Neuronal stem cell (in vitro differentiated cells): ENCODE measurements around the gene TRNAU1AP.
"Not testable (repeated sequence)": the region's sequence is repeated elsewhere in the genome, so short reads cannot be mapped to it uniquely, and the experiment has no call there.

Source experiments
- DNase-seq: peaks from one replicate; pipeline ENCODE4 v3.0.0-alpha.2; 2013; ENCODE audit warnings: low spot score
- H2AFZ ChIP-seq: one replicate; pipeline ENCODE4 v1.6.1; 2013; ENCODE audit warnings: mild to moderate bottlenecking, low read length, inconsistent platforms
- H2AK5ac ChIP-seq: 2 replicates; pipeline ENCODE4 v1.6.1; 2013; ENCODE audit warnings: low read depth, mild to moderate bottlenecking, inconsistent platforms, low read length, moderate library complexity, mixed read lengths
- H2BK120ac ChIP-seq: 2 replicates; pipeline ENCODE4 v1.6.1; 2013; ENCODE audit warnings: low read depth, mild to moderate bottlenecking, inconsistent platforms, low read length, moderate library complexity, mixed read lengths
- H2BK12ac ChIP-seq: one replicate; pipeline ENCODE4 v1.6.1; 2013; ENCODE audit warnings: low read length, inconsistent platforms
- H2BK15ac ChIP-seq: 2 replicates; pipeline ENCODE4 v1.6.1; 2013; ENCODE audit warnings: mild to moderate bottlenecking, low read length, inconsistent platforms, mixed read lengths
- H2BK5ac ChIP-seq: one replicate; pipeline ENCODE4 v1.6.1; 2013; ENCODE audit warnings: inconsistent platforms, mild to moderate bottlenecking, low read length, moderate library complexity
- H3K14ac ChIP-seq: one replicate; pipeline ENCODE4 v1.6.1; 2013; ENCODE audit warnings: low read length, inconsistent platforms
- H3K18ac ChIP-seq: 2 replicates; pipeline ENCODE4 v1.6.1; 2013; ENCODE audit warnings: low read length, inconsistent platforms
- H3K23ac ChIP-seq: 2 replicates; pipeline ENCODE4 v1.6.1; 2013; ENCODE audit warnings: low read depth, mild to moderate bottlenecking, mixed read lengths, low read length, inconsistent platforms; ENCODE audit not compliant: poor library complexity
- H3K27ac ChIP-seq: replicated peaks from 3 replicates; pipeline ENCODE4 v1.5.1; 2013; ENCODE audit warnings: low read length, inconsistent platforms
- H3K27me3 ChIP-seq, 3 experiments: 2 replicates each; pipeline ENCODE4 v1.6.1; 2013; ENCODE audit warnings: low read length in 3 of 3, mild to moderate bottlenecking in 2 of 3, inconsistent platforms in 1 of 3, low read depth in 1 of 3, mixed read lengths in 1 of 3, moderate library complexity in 1 of 3; ENCODE audit not compliant: control insufficient read depth in 3 of 3, insufficient read depth in 3 of 3
- H3K36me3 ChIP-seq, 2 donors: replicated peaks in 1 of 2; 2 replicates each; pipeline ENCODE4 v1.6.1; 2013; ENCODE audit warnings: low read length in 2 of 2; ENCODE audit not compliant: control insufficient read depth in 2 of 2, insufficient read depth in 2 of 2
- H3K4ac ChIP-seq: 2 replicates; pipeline ENCODE4 v1.6.1; 2013; ENCODE audit warnings: inconsistent platforms, mild to moderate bottlenecking, low read length, moderate library complexity
- H3K4me1 ChIP-seq, 2 donors: 1 replicate in 1 of 2; 2 replicates in 1 of 2; pipeline ENCODE4 v1.6.1; 2013; ENCODE audit warnings: low read length in 2 of 2, low read depth in 1 of 2; ENCODE audit not compliant: control insufficient read depth in 2 of 2, insufficient read depth in 1 of 2
- H3K4me2 ChIP-seq: one replicate; pipeline ENCODE4 v1.6.1; 2013; ENCODE audit warnings: mild to moderate bottlenecking, low read length, inconsistent platforms; ENCODE audit not compliant: insufficient read depth, poor library complexity, severe bottlenecking
- H3K4me3 ChIP-seq, 2 donors: 2 replicates each; pipeline ENCODE4 v1.5.1; 2013; ENCODE audit warnings: low read length in 2 of 2, mild to moderate bottlenecking in 2 of 2, inconsistent platforms in 1 of 2, moderate library complexity in 1 of 2
- H3K79me1 ChIP-seq: one replicate; pipeline ENCODE4 v1.6.1; 2013; ENCODE audit warnings: low read depth, mild to moderate bottlenecking, inconsistent platforms, low read length, moderate library complexity
- H3K9ac ChIP-seq: one replicate; pipeline ENCODE4 v1.6.1; 2013; ENCODE audit warnings: mild to moderate bottlenecking, low read depth, low read length, inconsistent platforms; ENCODE audit not compliant: poor library complexity
- H3K9me3 ChIP-seq, 2 donors: replicated peaks in 1 of 2; 2 replicates each; pipeline versions ENCODE3 to v1.6.1; 2013; ENCODE audit warnings: low read length in 2 of 2, mild to moderate bottlenecking in 2 of 2, inconsistent platforms in 1 of 2, low read depth in 1 of 2, mixed read lengths in 1 of 2, moderate library complexity in 1 of 2; ENCODE audit not compliant: control insufficient read depth in 2 of 2, insufficient read depth in 1 of 2
- H4K8ac ChIP-seq: one replicate; pipeline ENCODE4 v1.6.1; 2013; ENCODE audit warnings: low read depth, mild to moderate bottlenecking, inconsistent platforms, low read length, moderate library complexity
- H4K91ac ChIP-seq: one replicate; pipeline ENCODE4 v1.6.1; 2013; ENCODE audit warnings: low read length, low read depth, mild to moderate bottlenecking, inconsistent platforms; ENCODE audit not compliant: poor library complexity
- WGBS, 2 donors: extraction: QIAGEN DNeasy Blood & Tissue Kit; methylation state at CpG; one replicate each; pipeline ENCODE4 v1.1.7; 2013; ENCODE audit warnings: missing lambda C conversion rate in 2 of 2, mixed read lengths in 1 of 2; ENCODE audit not compliant: insufficient read length in 2 of 2, insufficient replicate concordance in 1 of 2; ENCODE audit errors: extremely low coverage in 2 of 2; 5-methylcytosine and 5-hydroxymethylcytosine counted together

The TRNAU1AP gene

DNA sequence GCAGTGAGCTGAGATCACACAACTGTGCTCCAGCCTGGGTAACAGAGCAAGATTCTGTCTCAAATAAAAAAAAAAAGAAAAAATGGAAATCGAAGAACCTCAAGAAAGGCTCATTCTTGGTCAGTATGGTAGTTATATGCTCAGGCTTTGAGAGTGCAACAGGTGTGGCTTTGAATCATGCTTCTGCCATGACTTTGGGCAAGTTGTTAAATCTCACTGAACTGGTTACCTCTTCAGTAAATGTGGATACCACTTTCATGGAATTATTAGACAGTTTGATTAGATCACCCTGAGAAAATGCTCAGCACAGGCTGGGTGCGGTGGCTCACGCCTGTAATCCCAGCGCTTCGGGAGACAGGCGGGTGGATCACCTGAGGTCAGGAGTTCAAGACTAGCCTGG lies 12.8 kb downstream of the TRNAU1AP start:
- no peak overlapping the region for H2BK120ac ChIP-seq
- no peak overlapping the region for H2BK15ac ChIP-seq
- H3K79me1 ChIP-seq, result no peaks in the 10 kb centered on the region
- no peak overlapping the region for H3K9ac ChIP-seq
- no peaks in the 10 kb centered on the region for H3K9me3 ChIP-seq
- no peak for DNase-seq
- H3K14ac ChIP-seq, result no peak overlapping the region
- no peak overlapping the region for H4K91ac ChIP-seq
- H3K4me2 ChIP-seq, result no peak overlapping the region
- H2AFZ ChIP-seq, result no peak overlapping the region
- H2AK5ac ChIP-seq, result no peak overlapping the region
- no peak overlapping the region for H3K4me3 ChIP-seq
- no peak overlapping the region for H2BK12ac ChIP-seq
- H3K27me3 ChIP-seq, result no peaks in the 10 kb centered on the region
- no peak overlapping the region for H3K27ac ChIP-seq
- WGBS, 2 donors, result no CpG with 5 or more reads among the region's 6 CpGs
- no peak overlapping the region for H3K4ac ChIP-seq
- no peak overlapping the region for H2BK5ac ChIP-seq
- H3K23ac ChIP-seq, result no peak overlapping the region
- no peak overlapping the region for H4K8ac ChIP-seq
- H3K36me3 ChIP-seq, result peaks cover 30 to 79% of the 10 kb centered on the region in 2 donors
- no peaks in the 10 kb centered on the region for H3K4me1 ChIP-seq
- no peak overlapping the region for H3K18ac ChIP-seq

DNA sequence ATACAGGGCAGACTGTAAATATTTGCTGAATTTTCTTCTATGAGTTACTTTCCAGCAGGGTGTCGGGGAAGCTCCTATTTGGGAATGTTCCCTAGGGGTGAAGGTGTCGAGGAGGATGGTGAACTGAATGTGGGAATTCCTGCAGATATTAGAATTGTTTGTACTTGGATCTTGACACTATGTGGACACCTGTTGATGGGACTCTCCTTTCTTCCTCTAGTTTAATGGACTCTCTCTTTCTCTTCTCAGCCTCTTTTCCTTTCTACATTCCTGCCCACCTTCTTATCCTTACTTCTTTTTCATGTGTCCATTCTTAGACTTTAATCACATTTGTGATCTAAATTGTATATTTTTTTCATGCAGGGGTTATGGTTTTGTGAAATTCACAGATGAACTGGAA lies 14.0 kb downstream of the TRNAU1AP start:
- no peaks in the 10 kb centered on the region for H3K9me3 ChIP-seq
- no peak overlapping the region for H3K4ac ChIP-seq
- no peak overlapping the region for H2AFZ ChIP-seq
- DNase-seq, result no peak
- no peak overlapping the region for H3K4me3 ChIP-seq
- H3K27me3 ChIP-seq, result no peaks in the 10 kb centered on the region
- no peak overlapping the region for H4K91ac ChIP-seq
- H2AK5ac ChIP-seq, result no peak overlapping the region
- H2BK120ac ChIP-seq, result no peak overlapping the region
- H3K36me3 ChIP-seq, result peaks cover 27 to 78% of the 10 kb centered on the region in 2 donors
- no peak overlapping the region for H3K27ac ChIP-seq
- H3K4me2 ChIP-seq, result no peak overlapping the region
- H3K9ac ChIP-seq, result no peak overlapping the region
- H3K18ac ChIP-seq, result no peak overlapping the region
- no peak overlapping the region for H2BK12ac ChIP-seq
- no peak overlapping the region for H2BK5ac ChIP-seq
- WGBS, 2 donors, result no CpG with 5 or more reads among the region's 2 CpGs
- H3K23ac ChIP-seq, result no peak overlapping the region
- H3K79me1 ChIP-seq, result no peaks in the 10 kb centered on the region
- H3K14ac ChIP-seq, result no peak overlapping the region
- no peaks in the 10 kb centered on the region for H3K4me1 ChIP-seq
- H2BK15ac ChIP-seq, result no peak overlapping the region
- H4K8ac ChIP-seq, result no peak overlapping the region

DNA sequence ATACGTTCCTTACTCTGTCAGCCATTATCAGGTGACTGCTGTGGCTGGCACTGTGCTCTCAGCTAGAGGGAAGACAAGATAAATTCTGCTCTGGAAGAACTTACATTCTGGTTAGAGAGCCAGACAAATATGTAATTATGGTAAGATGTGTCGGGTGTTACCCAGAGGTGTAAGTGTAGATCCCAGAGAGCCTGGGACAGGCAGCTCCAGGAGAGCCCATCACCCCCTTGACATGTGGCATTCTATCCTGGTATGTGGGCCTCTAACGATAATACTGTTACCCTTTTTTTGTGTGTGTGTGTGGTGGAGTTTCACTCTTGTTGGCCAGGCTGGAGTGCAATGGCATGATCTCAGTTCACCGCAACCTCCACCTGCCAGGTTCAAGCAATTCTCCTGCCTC lies 19.0 kb downstream of the TRNAU1AP start:
- H3K9ac ChIP-seq, result no peak overlapping the region
- H3K4me3 ChIP-seq, result no peak overlapping the region
- no CpG with 5 or more reads among the region's 4 CpGs for WGBS, 2 donors
- H3K36me3 ChIP-seq, result peaks cover 23 to 76% of the 10 kb centered on the region in 2 donors
- H2BK15ac ChIP-seq, result no peak overlapping the region
- H3K9me3 ChIP-seq, result no peaks in the 10 kb centered on the region
- H3K27ac ChIP-seq, result no peak overlapping the region
- H2BK5ac ChIP-seq, result no peak overlapping the region
- no peak overlapping the region for H3K4ac ChIP-seq
- no peak overlapping the region for H4K91ac ChIP-seq
- no peak overlapping the region for H2AK5ac ChIP-seq
- H3K18ac ChIP-seq, result no peak overlapping the region
- DNase-seq, result no peak
- no peak overlapping the region for H3K14ac ChIP-seq
- H3K79me1 ChIP-seq, result no peaks in the 10 kb centered on the region
- no peak overlapping the region for H2BK12ac ChIP-seq
- no peak overlapping the region for H2AFZ ChIP-seq
- H3K4me1 ChIP-seq, result no peaks in the 10 kb centered on the region
- no peak overlapping the region for H3K4me2 ChIP-seq
- no peaks in the 10 kb centered on the region for H3K27me3 ChIP-seq
- no peak overlapping the region for H3K23ac ChIP-seq
- no peak overlapping the region for H4K8ac ChIP-seq
- no peak overlapping the region for H2BK120ac ChIP-seq

DNA sequence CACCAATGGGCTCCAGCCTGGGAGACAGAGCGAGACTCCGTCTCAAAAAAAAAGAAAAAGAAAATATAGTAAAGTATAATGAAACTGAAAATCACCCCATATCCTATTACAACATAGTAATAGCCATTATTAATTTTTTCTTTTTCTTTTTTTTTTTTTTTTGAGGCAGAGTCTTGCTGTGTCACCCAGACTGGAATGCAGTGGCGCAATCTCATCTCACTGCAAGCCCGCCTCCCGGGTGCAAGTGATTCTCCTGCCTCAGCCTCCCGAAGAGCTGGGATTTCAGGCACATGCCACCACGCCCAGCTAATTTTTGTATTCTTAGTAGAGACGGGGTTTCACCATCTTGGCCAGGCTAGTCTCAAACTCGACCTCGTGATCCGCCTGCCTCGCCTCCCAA lies 20.0 kb downstream of the TRNAU1AP start:
- H2AFZ ChIP-seq, H4K8ac ChIP-seq, H2AK5ac ChIP-seq, H4K91ac ChIP-seq, H3K9ac ChIP-seq, H3K27ac ChIP-seq, H3K4me3 ChIP-seq, H3K79me1 ChIP-seq, H3K14ac ChIP-seq, H3K23ac ChIP-seq, H2BK120ac ChIP-seq, H3K9me3 ChIP-seq, H3K4ac ChIP-seq, H3K18ac ChIP-seq, H3K4me1 ChIP-seq, DNase-seq, H2BK5ac ChIP-seq, H2BK12ac ChIP-seq, H2BK15ac ChIP-seq, H3K4me2 ChIP-seq, H3K27me3 ChIP-seq: not testable (repeated sequence)
- WGBS, 2 donors, result no CpG with 5 or more reads among the region's 12 CpGs
- peaks cover 27 to 76% of the 10 kb centered on the region in 2 donors for H3K36me3 ChIP-seq
